GM19324 (cell line): ENCODE results near the gene TTLL13.

Experiments used
- ATAC-seq: cut with Tn5 transposase; IDR thresholded peaks from one replicate; pipeline ENCODE4 v1.9.1; 2021; ENCODE audit warnings: mild to moderate bottlenecking, moderate library complexity; ENCODE audit not compliant: unreplicated experiment, low FRiP score

Gene TTLL13

DNA sequence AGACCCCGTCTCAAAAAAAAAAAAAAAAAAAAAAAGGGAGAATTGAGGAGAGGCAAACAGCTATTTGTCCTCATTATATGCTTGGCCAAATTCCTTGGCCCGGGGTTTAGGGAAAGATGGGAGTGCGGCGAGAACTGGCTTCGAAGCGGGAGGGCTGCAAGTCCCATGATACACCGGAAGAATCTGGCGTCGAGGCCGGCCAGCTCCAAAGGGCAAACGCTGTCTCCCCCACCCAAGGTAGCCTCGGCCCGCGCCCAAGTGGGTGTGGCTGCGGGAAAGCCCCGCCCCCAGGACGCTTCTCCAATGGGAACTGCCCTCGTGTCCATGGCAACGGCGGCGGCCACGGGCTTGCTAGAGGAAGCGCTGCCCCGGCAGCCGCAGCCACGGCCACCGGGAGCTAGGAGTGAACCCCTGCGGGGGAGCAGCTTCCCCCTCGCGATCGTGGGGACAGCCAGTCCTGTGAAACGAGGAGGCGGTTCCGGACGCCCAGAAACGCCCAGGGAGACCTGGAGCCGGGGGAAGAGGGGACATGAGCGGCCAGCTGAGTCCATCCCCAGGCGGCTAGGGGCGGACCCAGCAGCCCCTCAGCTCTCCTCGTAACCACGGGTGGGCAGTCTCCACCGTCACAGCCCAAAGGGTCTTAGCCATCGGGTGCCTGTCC lies at the start of gene TTLL13:
TSS of gene TTLL13 (plus strand) at position 354 of the 661 bp plus-strand sequence. CDS start 1,075 bp downstream, outside the sequence.
- no peak for ATAC-seq

GRCh38 chr15:90200534-90201129 lies 48.7 kb upstream of the TTLL13 start:
- ATAC-seq = no peak

- ATAC-seq = peak; percentile 76
These were observed 48.0 kb upstream of the TTLL13 start, which contains the start of gene SEMA4B for GRCh38 chr15:90201130-90201943. TSS of gene SEMA4B (plus strand) at chr15:90201330. CDS start at chr15:90201579, 249 bp downstream.

DNA sequence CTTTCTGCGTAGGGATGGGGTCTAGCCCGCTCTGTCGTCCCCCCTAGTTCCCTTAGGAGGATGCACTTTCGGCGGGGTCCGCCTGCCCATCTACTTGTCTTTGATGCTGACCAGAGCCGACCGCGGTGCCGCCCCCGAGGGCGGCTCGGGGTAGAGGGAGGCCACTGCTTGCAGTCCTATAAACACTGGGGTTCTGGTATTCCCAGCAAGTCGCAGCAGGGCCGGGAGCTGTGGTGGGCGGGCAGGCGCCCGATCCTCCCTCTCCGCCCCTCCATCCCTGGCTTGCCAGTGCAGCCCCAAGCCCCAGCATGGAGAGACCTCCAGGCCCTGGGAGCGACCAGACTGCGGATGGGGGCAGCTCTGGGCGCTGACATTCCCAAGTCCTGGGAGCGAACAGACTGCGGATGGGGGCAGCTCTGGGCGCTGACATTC lies 47.4 kb upstream of the TTLL13 start:
- ATAC-seq = no peak

DNA sequence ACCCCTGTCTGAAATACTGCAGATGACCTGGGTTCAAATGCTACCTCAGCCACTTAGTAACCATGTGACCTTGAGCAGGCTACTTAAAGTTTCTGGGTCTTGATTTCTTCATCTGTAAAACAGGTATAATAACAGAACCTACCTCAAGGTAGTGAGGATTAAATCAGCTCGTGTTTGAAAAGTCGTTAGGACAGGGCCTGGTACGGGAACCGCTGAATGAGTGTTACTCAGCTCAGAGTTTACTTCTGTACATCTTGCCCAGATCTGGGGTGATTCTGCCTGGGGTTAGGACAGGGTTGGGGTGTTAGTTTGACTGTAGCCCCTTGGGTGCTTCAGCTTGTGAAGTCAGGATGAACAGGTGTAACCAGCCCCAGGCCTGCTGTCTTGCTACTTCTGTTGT lies 46.4 kb upstream of the TTLL13 start:
- no peak for ATAC-seq

DNA sequence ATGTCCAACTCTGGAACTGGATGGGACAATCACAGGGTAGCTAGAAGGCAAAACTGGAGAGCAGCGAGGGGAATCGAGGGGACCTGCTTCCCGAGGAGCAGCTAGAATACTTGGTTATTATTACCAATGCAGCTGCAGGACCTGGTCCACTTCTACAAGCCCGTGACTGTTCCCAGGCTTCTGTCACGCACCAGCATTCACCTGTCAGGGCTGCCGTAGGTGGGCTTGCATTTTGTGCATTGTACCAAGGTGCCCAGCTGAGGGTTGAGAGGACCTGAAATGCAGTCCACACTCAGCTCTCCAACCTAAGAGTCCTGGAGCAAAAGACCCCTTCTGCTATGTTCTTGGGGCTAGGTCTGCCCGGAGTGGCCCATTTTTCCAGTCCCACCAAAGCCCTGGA lies 45.9 kb upstream of the TTLL13 start:
- ATAC-seq = no peak

GRCh38 chr15:90203922-90204321 lies 45.4 kb upstream of the TTLL13 start:
- ATAC-seq = no peak

DNA sequence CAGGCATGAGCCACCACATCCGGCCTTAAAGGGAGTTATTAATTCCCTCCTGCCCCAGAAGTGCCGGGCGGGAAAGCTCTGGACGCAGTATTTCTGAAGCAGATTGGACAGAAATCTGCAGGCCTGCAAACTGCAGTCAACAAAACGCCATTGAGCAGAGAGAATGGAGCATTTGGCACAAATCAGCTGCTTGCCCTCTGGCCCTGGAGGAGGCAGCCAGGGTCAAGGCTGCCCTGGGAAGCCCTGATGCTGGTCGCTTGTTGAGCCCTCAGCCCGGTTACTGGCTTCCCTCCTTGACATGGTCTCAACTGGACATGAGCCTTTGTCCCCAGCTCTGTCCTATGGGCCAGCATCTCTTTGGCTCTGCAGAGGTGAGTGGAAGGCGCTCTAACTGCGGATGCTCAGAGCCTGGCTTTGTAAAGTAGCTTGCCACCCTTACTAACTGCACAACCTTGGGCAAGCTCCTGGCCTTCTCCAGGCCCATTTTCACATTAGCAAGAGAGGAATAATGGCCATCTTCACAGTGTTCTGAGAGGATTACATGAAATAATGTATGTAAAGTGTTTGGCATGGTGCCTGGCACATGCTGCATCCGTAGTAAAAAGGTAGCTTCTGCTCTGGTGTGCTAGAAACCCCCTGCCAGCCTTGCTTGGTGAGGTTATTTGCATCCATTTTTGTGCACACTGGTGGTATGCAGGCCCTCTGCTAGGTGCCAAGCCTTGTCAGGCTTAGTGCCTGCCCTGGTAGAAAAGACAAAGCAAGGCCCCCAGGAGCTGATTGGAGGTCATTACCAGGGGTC lies 44.1 kb upstream of the TTLL13 start:
- ATAC-seq = no peak

- ATAC-seq = no peak
These were observed 43.5 kb upstream of the TTLL13 start for GRCh38 chr15:90205886-90206285.

GRCh38 chr15:90207252-90207651 lies 42.1 kb upstream of the TTLL13 start:
- no peak for ATAC-seq

DNA sequence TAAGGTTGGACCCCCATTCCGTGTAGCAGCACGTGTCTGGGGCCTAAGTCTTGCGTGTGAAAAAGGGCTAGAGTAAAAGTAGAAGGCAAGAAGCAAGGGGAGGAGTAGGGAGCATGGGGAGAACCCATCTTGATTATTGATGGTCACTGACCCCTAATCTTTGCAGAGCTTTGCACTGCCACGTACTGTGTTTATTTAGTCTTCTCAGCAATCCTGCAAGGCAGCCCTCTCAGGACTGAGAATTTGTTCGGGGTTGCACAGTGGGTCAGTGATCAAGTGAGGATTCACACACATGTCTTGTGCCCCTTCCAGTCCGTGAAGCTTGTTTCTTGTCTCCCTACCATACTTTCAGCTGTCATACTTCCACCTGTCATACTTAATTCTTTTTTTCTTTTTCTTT lies 41.0 kb upstream of the TTLL13 start:
- ATAC-seq = no peak

GRCh38 chr15:90209591-90209990 lies 39.8 kb upstream of the TTLL13 start:
- no peak for ATAC-seq

DNA sequence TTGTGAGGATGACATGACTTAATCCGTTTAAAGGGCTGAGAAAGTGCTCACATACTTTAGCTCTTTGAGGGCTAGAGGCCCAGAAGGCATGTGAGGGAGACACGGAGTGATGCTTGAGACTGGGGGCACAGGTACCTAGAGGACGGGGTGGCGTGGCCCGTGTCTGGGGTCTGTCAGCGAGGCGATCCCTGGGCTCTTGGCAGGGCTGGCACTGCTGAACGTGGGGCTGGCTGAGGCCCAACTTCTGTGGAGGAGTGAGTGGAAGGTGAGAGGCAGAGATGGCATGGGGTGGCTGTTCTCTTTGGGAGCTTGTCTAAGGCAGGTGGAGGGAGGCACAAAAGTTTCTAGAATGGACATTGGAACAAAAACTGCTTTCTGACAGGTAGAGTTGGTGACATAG lies 38.8 kb upstream of the TTLL13 start:
- no peak for ATAC-seq

GRCh38 chr15:90211009-90211408 lies 38.3 kb upstream of the TTLL13 start:
- no peak for ATAC-seq

DNA sequence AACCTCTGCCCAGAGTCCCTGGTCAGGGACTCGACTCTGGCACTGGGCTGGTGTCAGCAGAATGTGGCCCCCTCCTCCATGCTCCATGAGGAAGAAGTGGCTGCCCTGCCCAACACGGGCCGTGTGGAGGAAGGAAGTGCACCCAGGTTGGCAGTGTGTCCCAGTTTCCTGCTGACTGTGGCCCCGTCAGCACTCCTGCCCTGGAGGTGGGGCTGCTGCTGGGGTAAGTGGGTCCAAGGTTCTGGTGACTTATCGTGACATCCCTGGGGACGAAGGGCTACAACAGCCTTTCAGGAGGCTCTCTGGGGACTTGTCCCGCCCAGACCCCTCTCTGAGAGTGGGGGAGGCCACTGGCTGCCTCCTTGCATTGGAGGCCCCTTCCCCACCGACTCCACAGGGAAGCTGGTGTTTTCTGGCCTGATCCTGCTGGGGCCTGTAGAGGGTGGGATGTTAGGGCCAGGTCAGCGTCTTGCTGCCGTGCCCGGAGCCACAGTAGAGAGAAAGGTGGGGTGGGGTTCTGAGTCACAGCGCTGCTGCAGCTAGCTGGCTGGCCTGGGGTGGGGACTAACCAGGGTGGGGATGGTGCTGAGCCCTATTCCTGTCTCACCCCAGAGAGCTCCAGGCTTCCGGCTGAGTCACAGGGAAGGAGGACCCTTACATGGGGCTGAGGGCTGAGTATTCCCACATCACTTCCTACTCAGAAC lies 37.8 kb upstream of the TTLL13 start:
- no peak for ATAC-seq

DNA sequence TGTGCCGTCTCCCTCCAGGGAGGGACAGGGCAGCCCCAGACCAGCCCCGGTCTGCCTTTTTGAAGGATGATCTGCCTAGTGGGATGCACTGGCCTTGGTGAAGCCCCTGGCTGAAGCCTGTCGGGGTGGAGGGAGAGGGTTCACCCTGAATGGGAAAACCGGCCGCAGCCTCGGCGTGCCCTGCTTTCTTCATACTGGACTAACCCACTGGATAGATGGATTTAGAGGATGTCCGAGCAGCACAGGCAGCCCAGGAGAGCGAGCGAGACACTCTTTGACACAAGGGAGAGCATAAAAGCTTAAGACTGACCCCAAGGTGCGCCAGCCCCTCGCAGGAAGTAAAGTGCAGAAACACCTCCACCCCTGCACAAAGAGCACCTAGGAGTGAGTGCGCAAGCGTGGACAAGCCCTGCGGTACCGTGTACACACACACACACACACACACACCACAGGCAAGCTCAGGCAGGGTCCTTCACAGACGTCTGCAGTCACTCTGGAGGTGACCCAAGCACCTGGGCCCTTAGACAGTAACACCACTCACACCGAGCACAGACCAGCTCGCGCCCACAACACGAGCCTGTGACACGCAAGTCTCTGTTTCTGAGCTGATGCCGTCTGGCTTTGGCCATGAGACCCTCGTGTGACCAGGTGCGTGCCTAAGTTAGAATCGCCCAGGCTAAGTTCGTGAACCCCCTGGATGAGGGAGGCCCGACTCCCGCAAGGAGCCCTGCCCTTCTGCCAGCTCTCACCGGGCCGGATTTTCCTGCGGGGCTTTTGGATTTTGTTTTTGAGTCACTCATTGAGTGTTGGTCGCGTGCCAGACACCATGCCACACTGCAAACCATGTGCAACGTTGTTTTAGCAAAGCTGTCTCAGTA lies 36.9 kb upstream of the TTLL13 start:
- ATAC-seq = no peak

GRCh38 chr15:90213122-90213817 lies 36.1 kb upstream of the TTLL13 start:
- ATAC-seq = no peak

- no peak for ATAC-seq
These were observed 35.5 kb upstream of the TTLL13 start for GRCh38 chr15:90213818-90214204.
